Erythroblast (primary cell): ENCODE results near the gene NBEA.

Experiments used
- GATA1 ChIP-seq: IDR thresholded peaks from 2 replicates; pipeline ENCODE4 v1.6.1; 2011; ENCODE audit warnings: low read depth, mild to moderate bottlenecking, control low read depth, low read length, moderate library complexity
- POLR2A ChIP-seq: IDR thresholded peaks from 2 replicates; pipeline ENCODE4 v1.6.1; 2011; ENCODE audit warnings: mild to moderate bottlenecking, low read length

- TF ChIP-seq POLR2A (no peak), GATA1 (no peak)
These were observed 1.6 kb downstream of the NBEA start for GRCh38 chr13:34943436-34944273.
